PC-3 (cell line): Measurements from ENCODE around the gene VSIG2. TPM values are rescaled to one million over a fixed set of nuclear protein-coding genes. Genes with fewer than 3 reads are reported as not detected.

ENCODE experiments used
- ATAC-seq: fragments of 200-7000 bp; cut with Tn5 transposase; 2 replicates; pipeline ENCODE4 v1.9.1; 2020; ENCODE audit warnings: mild to moderate bottlenecking, moderate library complexity
- BruUV-seq: library from RNA; stranded (reverse); fragments of 400-500 nt; replicated peaks from 2 replicates; lab custom pipeline; 2021; lab: Mats Ljungman, UMichigan
- CTCF ChIA-PET: fragments of 300-600 bp; sonication (Branson Sonifier 250); formaldehyde crosslinking; loops from one replicate; lab custom pipeline; 2022; ENCODE audit warnings: antibody characterized with exemption; lab: Charles Lee
- POLR2A ChIA-PET: fragments of 300-600 bp; sonication (Branson Sonifier 250); formaldehyde crosslinking; loops from one replicate; lab custom pipeline; 2022; ENCODE audit warnings: antibody characterized with exemption; ENCODE audit not compliant: unreplicated experiment; lab: Charles Lee
- DNase-seq: peaks from one replicate; pipeline ENCODE4 v3.0.0-alpha.2; 2015
- H2AFZ ChIP-seq: fragments of 300-600 bp; sonication (generic); 2 replicates; pipeline ENCODE4 v1.6.0; 2016; ENCODE audit warnings: antibody characterized with exemption, low read length
- H3F3A ChIP-seq: fragments of 300-600 bp; sonication (generic); one replicate; pipeline ENCODE4 v1.6.0; 2017; ENCODE audit warnings: antibody characterized with exemption, low read length, control low read depth, mild to moderate bottlenecking; ENCODE audit not compliant: unreplicated experiment
- H3K27ac ChIP-seq: fragments of 300-600 bp; sonication (generic); 2 replicates; pipeline ENCODE4 v1.5.1; 2016; ENCODE audit warnings: mild to moderate bottlenecking, low read length
- H3K27me3 ChIP-seq: fragments of 300-600 bp; sonication (generic); 2 replicates; pipeline ENCODE4 v1.6.1; 2016; ENCODE audit warnings: low read length, mixed read lengths
- H3K36me3 ChIP-seq: fragments of 300-600 bp; sonication (generic); 2 replicates; pipeline ENCODE4 v1.6.1; 2016; ENCODE audit warnings: low read depth, mixed run types, low read length, mixed read lengths
- H3K4me1 ChIP-seq: fragments of 300-600 bp; sonication (generic); 2 replicates; pipeline ENCODE4 v1.5.1; 2016; ENCODE audit warnings: low read length; ENCODE audit not compliant: insufficient read depth
- H3K4me2 ChIP-seq: fragments of 300-600 bp; sonication (generic); 2 replicates; pipeline ENCODE4 v1.6.0; 2016; ENCODE audit warnings: low read length
- H3K4me3 ChIP-seq: fragments of 300-600 bp; sonication (generic); 2 replicates; pipeline ENCODE4 v1.5.1; 2016; ENCODE audit warnings: mild to moderate bottlenecking, low read length, mixed read lengths
- H3K79me2 ChIP-seq: fragments of 300-600 bp; sonication (generic); 2 replicates; pipeline ENCODE4 v1.6.1; 2017; ENCODE audit warnings: low read length, mixed read lengths
- H3K9ac ChIP-seq: fragments of 300-600 bp; sonication (generic); 2 replicates; pipeline ENCODE4 v1.6.0; 2016; ENCODE audit warnings: mild to moderate bottlenecking, low read length
- H3K9me2 ChIP-seq: fragments of 300-600 bp; sonication (generic); replicated peaks from 2 replicates; pipeline ENCODE4 v1.6.1; 2016; ENCODE audit warnings: mixed run types, low read length, mixed read lengths
- H3K9me3 ChIP-seq: fragments of 300-600 bp; sonication (generic); 2 replicates; pipeline ENCODE4 v1.6.1; 2016; ENCODE audit warnings: low read length, mixed read lengths
- H4K20me1 ChIP-seq: fragments of 300-600 bp; sonication (generic); 2 replicates; pipeline ENCODE4 v1.6.1; 2016; ENCODE audit warnings: low read length, mixed read lengths
- CTCF ChIP-seq: fragments of 300-600 bp; sonication (generic); conservative IDR thresholded peaks from 2 replicates; pipeline ENCODE4 v1.5.1; 2017; ENCODE audit warnings: antibody characterized with exemption, low read depth, mild to moderate bottlenecking, low read length
- EZH2 ChIP-seq: fragments of 300-600 bp; sonication (generic); IDR thresholded peaks from one replicate; pipeline ENCODE4 v1.6.1; 2017; ENCODE audit warnings: antibody characterized with exemption, mild to moderate bottlenecking, low read length; ENCODE audit not compliant: unreplicated experiment
- EZH2phosphoT487 ChIP-seq: fragments of 300-600 bp; sonication (generic); IDR thresholded peaks from 2 replicates; pipeline ENCODE4 v1.6.1; 2018; ENCODE audit warnings: mild to moderate bottlenecking, antibody characterized with exemption, low read length, borderline replicate concordance
- intact Hi-C: fragments of 100-400 bp; cut with micrococcal nuclease; formaldehyde crosslinking; loops from 2 replicates; pipeline ENCODE4 v1.9.0; 2023
- total RNA-seq: library from RNA; depleted of rRNA; stranded (reverse); fragments of >200 nt; gene quantifications from 2 replicates; pipeline ENCODE4 v1.2.3, GENCODE V29; 2014

Gene VSIG2
- total RNA-seq, 1 experiment from 2014 or later, result not detected

- CTCF ChIA-PET, result no interaction called here
- H3F3A ChIP-seq, result peaks cover 15% of the 10 kb centered on the region
- no peak overlapping the region for H3K27ac ChIP-seq
- BruUV-seq, result no TSS peak
- TF ChIP-seq CTCF, result no peak
- TF ChIP-seq EZH2phosphoT487, result no peak
- no peak for TF ChIP-seq EZH2
- H3K4me2 ChIP-seq, result no peak overlapping the region
- H2AFZ ChIP-seq, result no peak overlapping the region
- DNase-seq (no peak), ATAC-seq (no peak)
- no peak overlapping the region for H3K9ac ChIP-seq
- no peaks in the 10 kb centered on the region for H3K79me2 ChIP-seq
- H3K9me2 ChIP-seq, result no peaks in the 10 kb centered on the region
- intact Hi-C loops, result no loop called here
- H3K9me3 ChIP-seq, result no peaks in the 10 kb centered on the region
- peaks cover 27% of the 10 kb centered on the region for H3K4me1 ChIP-seq
- no peaks in the 10 kb centered on the region; the same call in 1 of the 2 replicates for H3K36me3 ChIP-seq
- no peak overlapping the region for H3K4me3 ChIP-seq
- H4K20me1 ChIP-seq, result no peaks in the 10 kb centered on the region; the same call in 1 of the 2 replicates
- no peaks in the 10 kb centered on the region for H3K27me3 ChIP-seq
- POLR2A ChIA-PET, result no interaction called here
Observed at GRCh38 chr11:124760806-124761205, 8.8 kb upstream of the VSIG2 start.

GRCh38 chr11:124760205-124760652, 8.2 kb upstream of the VSIG2 start:
- CTCF ChIA-PET, result no interaction called here
- Histone ChIP-seq H3F3A (peaks cover 15% of the 10 kb centered on the region), H4K20me1 (no peaks in the 10 kb centered on the region; the same call in 1 of the 2 replicates), H3K9ac (no peak overlapping the region), H3K4me2 (no peak overlapping the region), H3K27ac (no peak overlapping the region), H3K79me2 (no peaks in the 10 kb centered on the region), H3K36me3 (no peaks in the 10 kb centered on the region; the same call in 1 of the 2 replicates), H3K9me3 (no peaks in the 10 kb centered on the region), H3K27me3 (no peaks in the 10 kb centered on the region), H3K4me1 (peaks cover 27% of the 10 kb centered on the region), H3K4me3 (no peak overlapping the region), H2AFZ (no peak overlapping the region), H3K9me2 (no peaks in the 10 kb centered on the region)
- ATAC-seq (no peak), DNase-seq (no peak)
- no TSS peak for BruUV-seq
- no peak for TF ChIP-seq EZH2phosphoT487
- TF ChIP-seq CTCF, result no peak
- no peak for TF ChIP-seq EZH2
- POLR2A ChIA-PET, result interaction anchor here (0.5 kb wide), 1 partner anchor 77 kb away, joined by 5 read pairs; no protein-coding TSS in a partner anchor
- intact Hi-C loops, result no loop called here
